HL-60/S4 treated with phorbol 12-myristate 13-acetate at 8.2 ng/mL for 4 days and 3 days (cell line): Measurements from ENCODE around the gene SBNO2.

Source experiments
- in situ Hi-C: fragments of 300-500 bp; cut with MboI; formaldehyde crosslinking; loops from 2 replicates; pipeline ENCODE4 v1.15.0; 2022; ENCODE audit warnings: low sequenced_read_pairs

SBNO2 gene

GRCh38 chr19:1122021-1122971 lies 51.8 kb downstream of the SBNO2 start:
- in situ Hi-C loops = no loop called here

GRCh38 chr19:1121395-1121794 lies 52.7 kb downstream of the SBNO2 start:
- in situ Hi-C loops = no loop called here

GRCh38 chr19:1119475-1120217 lies 54.4 kb downstream of the SBNO2 start:
- in situ Hi-C loops = loop anchor here (10.0 kb wide), 1 partner anchor 75 kb away; no protein-coding TSS in a partner anchor

GRCh38 chr19:1118999-1119398 lies 55.1 kb downstream of the SBNO2 start:
- in situ Hi-C loops = loop anchor here (10.0 kb wide), 1 partner anchor 76 kb away; no protein-coding TSS in a partner anchor

DNA sequence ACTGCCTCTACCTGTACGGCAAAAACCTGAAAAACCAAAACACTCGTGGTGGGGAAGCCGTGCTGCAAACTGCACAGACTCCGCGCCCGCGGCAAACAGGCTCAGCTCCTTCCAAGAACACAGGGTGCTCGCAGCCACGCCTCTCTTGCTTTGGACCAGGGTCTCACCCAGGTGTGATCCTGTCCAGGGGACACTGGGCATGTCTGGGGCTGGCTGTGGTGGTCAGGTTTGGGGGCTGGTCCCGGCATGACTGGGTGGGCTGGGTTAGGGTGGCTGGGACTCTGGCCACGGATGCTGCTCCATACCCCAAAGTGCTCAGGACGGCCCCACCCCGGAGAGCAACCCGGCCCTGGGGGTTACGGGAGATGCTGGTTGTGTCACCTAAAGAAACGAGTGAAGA lies 56.4 kb downstream of the SBNO2 start:
- in situ Hi-C loops = loop anchor here (10.0 kb wide), 1 partner anchor 77 kb away; no protein-coding TSS in a partner anchor

- in situ Hi-C loops = loop anchor here (10.0 kb wide), 1 partner anchor 78 kb away; no protein-coding TSS in a partner anchor
Observed at GRCh38 chr19:1116726-1117581, 57.1 kb downstream of the SBNO2 start.

GRCh38 chr19:1115646-1116420 lies 58.2 kb downstream of the SBNO2 start:
- in situ Hi-C loops = loop anchor here (10.0 kb wide), 1 partner anchor 79 kb away; no protein-coding TSS in a partner anchor

GRCh38 chr19:1114728-1115127 lies 59.3 kb downstream of the SBNO2 start:
- in situ Hi-C loops = loop anchor here (10.0 kb wide), 1 partner anchor 80 kb away; no protein-coding TSS in a partner anchor

- in situ Hi-C loops = loop anchor here (10.0 kb wide), 1 partner anchor 81 kb away; no protein-coding TSS in a partner anchor
Observed at GRCh38 chr19:1113986-1114483, 60.0 kb downstream of the SBNO2 start.

DNA sequence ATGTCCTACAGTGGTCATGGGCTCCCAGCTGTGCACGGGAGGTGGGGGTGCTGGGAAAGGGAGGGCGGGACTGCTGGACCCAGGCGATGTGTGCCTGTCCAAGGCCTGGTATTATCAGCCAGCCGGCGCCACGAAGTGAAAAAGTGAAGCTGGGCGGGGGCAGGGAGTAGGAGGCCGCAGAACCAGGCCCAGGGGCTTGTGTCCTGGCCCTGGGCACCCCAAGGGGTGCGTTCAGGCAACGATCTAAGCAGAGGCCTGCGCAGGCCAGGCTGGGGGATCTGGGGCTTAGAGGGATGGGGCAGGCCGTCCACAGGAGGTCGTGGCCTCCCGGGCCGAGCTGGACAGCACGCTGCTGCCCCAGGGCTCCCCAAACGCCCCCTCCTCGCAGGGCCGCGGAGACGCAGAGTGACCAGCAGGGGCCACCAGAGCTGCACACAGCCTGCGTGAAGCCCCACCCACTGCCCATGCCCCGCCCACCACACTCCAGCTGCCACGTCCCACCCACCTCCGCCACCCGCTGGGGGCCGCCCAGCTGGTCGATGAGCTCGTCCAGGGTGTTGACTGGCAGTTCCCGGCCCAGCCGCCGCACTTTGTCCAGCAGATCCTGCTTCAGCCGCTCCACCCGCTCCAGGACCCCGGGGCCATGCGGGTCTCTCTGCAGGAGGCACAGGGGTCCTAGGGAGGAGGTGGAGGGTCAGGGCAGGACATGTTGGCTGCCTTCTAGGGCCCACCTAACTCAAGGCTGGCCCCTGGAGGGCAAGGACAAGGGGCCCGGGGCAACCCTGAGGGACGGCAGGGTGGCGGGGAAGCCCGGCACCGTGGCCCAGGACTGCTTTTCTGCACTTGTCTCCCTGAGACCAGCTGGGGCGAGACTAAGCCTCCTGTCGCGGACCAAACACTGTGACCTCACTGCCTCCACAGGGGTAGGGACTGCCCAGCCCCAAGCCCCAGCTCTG lies 60.8 kb downstream of the SBNO2 start:
- in situ Hi-C loops = loop anchor here (10.0 kb wide), 1 partner anchor 81 kb away; no protein-coding TSS in a partner anchor

GRCh38 chr19:1112268-1113029 lies 61.6 kb downstream of the SBNO2 start:
- in situ Hi-C loops = loop anchor here (10.0 kb wide), 1 partner anchor 82 kb away; no protein-coding TSS in a partner anchor

GRCh38 chr19:1111641-1112267 lies 62.3 kb downstream of the SBNO2 start:
- in situ Hi-C loops = loop anchor here (10.0 kb wide), 1 partner anchor 83 kb away; no protein-coding TSS in a partner anchor

DNA sequence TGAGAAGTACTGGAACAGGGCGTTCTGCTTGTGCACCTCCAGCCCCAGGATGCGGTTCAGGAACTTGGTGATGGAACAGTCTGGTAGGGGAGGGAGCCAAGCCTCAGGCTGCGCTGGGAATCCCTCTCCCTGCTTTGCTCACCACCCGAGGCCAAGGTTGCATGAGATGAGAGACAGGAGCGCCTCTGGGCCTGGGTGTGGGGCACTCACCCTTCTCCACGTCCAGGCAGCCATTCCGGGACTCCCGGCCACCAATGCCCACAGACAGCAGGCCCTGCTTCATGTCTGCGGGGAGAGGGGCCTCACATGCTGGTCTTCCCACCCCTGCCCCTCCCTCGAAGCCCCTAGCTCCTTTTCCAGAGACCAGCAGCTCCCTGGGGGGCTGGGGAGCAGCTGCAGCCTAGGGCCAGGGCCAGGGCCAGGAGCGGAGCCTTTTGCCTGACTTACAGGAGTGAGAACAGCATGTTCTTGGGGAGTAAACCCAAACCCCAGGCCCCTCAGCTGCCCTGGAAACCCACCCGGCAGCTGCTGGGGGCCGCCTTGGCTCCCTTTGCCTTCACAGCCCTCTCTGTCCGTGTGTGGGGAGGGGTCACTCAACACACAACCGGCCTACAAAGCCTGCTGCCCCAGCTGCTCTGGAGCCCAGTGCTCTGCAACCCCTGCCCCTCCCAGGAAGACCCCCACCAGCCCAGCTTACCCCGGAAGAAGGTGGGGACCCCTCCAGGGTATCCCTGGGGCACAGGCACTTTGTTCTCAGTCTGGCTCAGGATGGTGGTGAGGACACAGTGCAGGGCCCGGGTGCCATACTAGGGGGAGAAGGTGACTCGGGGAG lies 63.0 kb downstream of the SBNO2 start:
- in situ Hi-C loops = loop anchor here (10.0 kb wide), 1 partner anchor 84 kb away; no protein-coding TSS in a partner anchor

DNA sequence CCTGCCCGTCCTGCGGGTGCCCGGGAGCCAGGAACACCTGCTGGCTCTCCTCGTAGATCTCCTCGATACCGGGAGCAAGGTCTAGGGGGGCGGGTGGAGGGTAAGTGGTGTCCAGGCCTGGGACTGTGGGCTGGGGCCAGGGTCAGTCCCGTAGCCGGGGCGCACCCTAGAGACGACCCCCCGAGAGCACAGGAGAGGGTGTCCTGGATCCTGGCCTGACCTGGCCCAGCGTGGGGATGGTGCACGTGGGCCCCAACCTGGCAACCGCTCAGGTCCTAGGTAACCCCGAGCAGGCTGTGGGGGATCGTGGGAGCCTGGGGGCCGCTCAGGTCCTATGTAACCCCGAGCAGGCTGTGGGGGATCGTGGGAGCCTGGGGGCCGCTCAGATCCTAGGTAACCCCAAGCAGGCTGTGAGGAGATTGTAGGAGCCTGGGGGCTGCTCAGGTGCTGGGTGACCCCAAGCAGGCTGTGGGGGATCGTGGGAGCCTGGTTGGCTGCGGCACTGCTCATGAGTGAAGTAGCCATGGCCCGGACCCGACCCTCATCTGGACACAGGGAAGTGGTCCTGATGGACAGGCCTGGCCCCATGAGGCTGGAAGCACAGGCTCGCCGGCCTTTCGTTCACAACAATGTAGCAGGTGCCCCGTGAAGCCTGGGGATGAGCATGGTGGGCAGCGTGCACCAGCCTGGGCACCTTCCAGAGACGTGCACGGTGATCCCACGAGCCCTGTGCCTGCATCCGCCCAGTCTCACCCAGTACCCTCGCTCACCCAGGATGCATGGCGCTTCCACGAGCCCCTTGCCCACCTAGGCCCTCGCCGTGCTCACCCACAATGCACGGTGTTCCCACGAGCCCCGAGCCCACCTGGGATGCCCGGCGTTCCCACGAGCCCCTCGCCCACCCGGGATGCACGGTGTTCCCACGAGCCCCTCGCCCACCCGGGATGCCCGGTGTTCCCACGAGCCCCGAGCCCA lies 64.1 kb downstream of the SBNO2 start:
- in situ Hi-C loops = loop anchor here (10.0 kb wide), 1 partner anchor 85 kb away; no protein-coding TSS in a partner anchor
